GM12874 (cell line): ENCODE data around the gene PIP4K2A.

ENCODE experiments used
- CTCF ChIP-seq: IDR thresholded peaks from 2 replicates; pipeline ENCODE4 v1.5.1; 2011; ENCODE audit warnings: low read depth, mild to moderate bottlenecking, control low read depth, low read length, moderate library complexity; ENCODE audit not compliant: insufficient read depth

Gene PIP4K2A

GRCh38 chr10:22570733-22571430 is 143.5 kb downstream of the PIP4K2A start:
- TF ChIP-seq CTCF = no peak

- no peak for TF ChIP-seq CTCF
These were observed 144.1 kb downstream of the PIP4K2A start for GRCh38 chr10:22570234-22570633.

GRCh38 chr10:22568928-22569327 is 145.4 kb downstream of the PIP4K2A start:
- no peak for TF ChIP-seq CTCF

GRCh38 chr10:22564060-22564459 is 150.3 kb downstream of the PIP4K2A start:
- no peak for TF ChIP-seq CTCF

- no peak for TF ChIP-seq CTCF
These were observed 152.5 kb downstream of the PIP4K2A start for GRCh38 chr10:22561909-22562308.

- TF ChIP-seq CTCF = no peak
These were observed 153.5 kb downstream of the PIP4K2A start for GRCh38 chr10:22560913-22561239.

GRCh38 chr10:22560096-22560912 is 154.1 kb downstream of the PIP4K2A start:
- TF ChIP-seq CTCF = no peak
